Panc1 (cell line): Measurements from ENCODE around the gene PRDM1.

Experiments
- CTCF ChIP-seq: fragments of 450-650 bp; IDR thresholded peaks from 2 replicates; pipeline ENCODE4 v1.5.1; 2017; ENCODE audit warnings: mild to moderate bottlenecking
- SIN3A ChIP-seq: IDR thresholded peaks from 2 replicates; pipeline ENCODE4 v1.6.1; 2012; ENCODE audit warnings: low read depth, mild to moderate bottlenecking, low read length, moderate library complexity, borderline replicate concordance; ENCODE audit not compliant: insufficient read depth

GRCh38 chr6:106103728-106104109 is 17.6 kb downstream of the PRDM1 start:
- no peak for TF ChIP-seq CTCF
- TF ChIP-seq SIN3A = no peak
